GM23248 (cell line): ENCODE data around the gene HNMT.

Experiments used
- EZH2 ChIP-seq: fragments of 200-600 bp; sonication (generic); IDR thresholded peaks from 2 replicates; pipeline ENCODE4 v1.6.1; 2018; ENCODE audit warnings: antibody characterized with exemption, mild to moderate bottlenecking; ENCODE audit not compliant: insufficient read depth, poor library complexity, severe bottlenecking
- EZH2phosphoT487 ChIP-seq: fragments of 200-600 bp; sonication (generic); IDR thresholded peaks from 2 replicates; pipeline ENCODE4 v1.6.1; 2018; ENCODE audit warnings: antibody characterized with exemption, moderate library complexity, mild to moderate bottlenecking, low read depth; ENCODE audit not compliant: insufficient read depth

- TF ChIP-seq EZH2phosphoT487, result no peak
- no peak for TF ChIP-seq EZH2
Observed at GRCh38 chr2:137964066-137964858, at the start of gene HNMT.
